Gastrocnemius medialis (tissue), 4 donors: Measurements from ENCODE around the gene RSU1.

ENCODE experiments used
- CTCF ChIP-seq, 5 experiments: fragments of 450-650 bp in 3 of 5; fragments of 200-600 bp in 2 of 5; sonication (generic) in 2 of 5; IDR thresholded peaks in 4 of 5; conservative IDR thresholded peaks in 1 of 5; 1 replicate in 4 of 5; 2 replicates in 1 of 5; pipeline ENCODE4 v1.5.1; 2016 to 2019; ENCODE audit warnings: antibody characterized with exemption in 5 of 5, mild to moderate bottlenecking in 3 of 5, moderate library complexity in 3 of 5
- POLR2A ChIP-seq, 2 donors: fragments of 450-650 bp; IDR thresholded peaks; one replicate each; pipeline ENCODE4 v1.6.1; 2017; ENCODE audit warnings: antibody characterized with exemption in 2 of 2, mild to moderate bottlenecking in 2 of 2, moderate library complexity in 2 of 2

GRCh38 chr10:16700331-16700730 lies 116.9 kb downstream of the RSU1 start:
- TF ChIP-seq CTCF (IDR thresholded peaks at IDR 0.05 in 4 of 5, conservative IDR thresholded peaks at IDR 0.05 in 1 of 5) (no peak), POLR2A (IDR thresholded peaks at IDR 0.05) (no peak)
